ENCODE data around the gene RPL13.

Gene RPL13

DNA sequence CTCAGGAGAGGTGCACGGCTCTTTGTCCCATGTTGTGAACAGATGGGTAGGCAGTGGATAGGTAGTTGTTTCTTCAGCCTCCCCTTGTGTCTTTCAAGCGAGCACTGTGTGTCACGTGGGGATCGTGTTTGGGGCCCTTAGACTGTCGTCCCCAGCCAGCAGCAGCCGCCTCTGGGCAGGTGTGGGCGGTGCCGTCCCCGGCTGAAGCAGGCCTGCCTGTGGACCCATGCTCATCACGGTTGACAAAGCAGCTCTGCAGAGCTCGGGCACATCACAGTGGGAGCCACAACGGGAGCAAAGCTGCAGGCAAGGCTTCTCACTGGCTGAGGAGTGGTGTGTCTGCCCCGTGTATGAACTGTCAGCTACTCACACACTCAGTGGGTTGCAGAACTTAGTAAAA lies 4.7 kb upstream of the RPL13 start:
- TF ChIP-seq POLR2AphosphoS5 (IDR thresholded peaks at IDR 0.05; ENCODE audit: low read depth, low read length), result no peak
- TF ChIP-seq, protein P1, sequence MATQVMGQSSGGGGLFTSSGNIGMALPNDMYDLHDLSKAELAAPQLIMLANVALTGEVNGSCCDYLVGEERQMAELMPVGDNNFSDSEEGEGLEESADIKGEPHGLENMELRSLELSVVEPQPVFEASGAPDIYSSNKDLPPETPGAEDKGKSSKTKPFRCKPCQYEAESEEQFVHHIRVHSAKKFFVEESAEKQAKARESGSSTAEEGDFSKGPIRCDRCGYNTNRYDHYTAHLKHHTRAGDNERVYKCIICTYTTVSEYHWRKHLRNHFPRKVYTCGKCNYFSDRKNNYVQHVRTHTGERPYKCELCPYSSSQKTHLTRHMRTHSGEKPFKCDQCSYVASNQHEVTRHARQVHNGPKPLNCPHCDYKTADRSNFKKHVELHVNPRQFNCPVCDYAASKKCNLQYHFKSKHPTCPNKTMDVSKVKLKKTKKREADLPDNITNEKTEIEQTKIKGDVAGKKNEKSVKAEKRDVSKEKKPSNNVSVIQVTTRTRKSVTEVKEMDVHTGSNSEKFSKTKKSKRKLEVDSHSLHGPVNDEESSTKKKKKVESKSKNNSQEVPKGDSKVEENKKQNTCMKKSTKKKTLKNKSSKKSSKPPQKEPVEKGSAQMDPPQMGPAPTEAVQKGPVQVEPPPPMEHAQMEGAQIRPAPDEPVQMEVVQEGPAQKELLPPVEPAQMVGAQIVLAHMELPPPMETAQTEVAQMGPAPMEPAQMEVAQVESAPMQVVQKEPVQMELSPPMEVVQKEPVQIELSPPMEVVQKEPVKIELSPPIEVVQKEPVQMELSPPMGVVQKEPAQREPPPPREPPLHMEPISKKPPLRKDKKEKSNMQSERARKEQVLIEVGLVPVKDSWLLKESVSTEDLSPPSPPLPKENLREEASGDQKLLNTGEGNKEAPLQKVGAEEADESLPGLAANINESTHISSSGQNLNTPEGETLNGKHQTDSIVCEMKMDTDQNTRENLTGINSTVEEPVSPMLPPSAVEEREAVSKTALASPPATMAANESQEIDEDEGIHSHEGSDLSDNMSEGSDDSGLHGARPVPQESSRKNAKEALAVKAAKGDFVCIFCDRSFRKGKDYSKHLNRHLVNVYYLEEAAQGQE (IDR thresholded peaks at IDR 0.05; ENCODE audit: insufficient read depth in 1 of 2, low read depth in 2 of 2, low read length in 2 of 2), result no peak
- no peak for TF ChIP-seq TAF1 (IDR thresholded peaks at IDR 0.05; ENCODE audit: borderline replicate concordance, insufficient read depth, low read length)
- TF ChIP-seq FOXP2 (optimal IDR thresholded peaks at IDR 0.05; ENCODE audit: borderline replicate concordance, extremely low read depth, extremely low read length, insufficient read depth), result no peak
- TF ChIP-seq SIN3A (IDR thresholded peaks at IDR 0.05; ENCODE audit: borderline replicate concordance, insufficient read depth, low read length), result no peak

DNA sequence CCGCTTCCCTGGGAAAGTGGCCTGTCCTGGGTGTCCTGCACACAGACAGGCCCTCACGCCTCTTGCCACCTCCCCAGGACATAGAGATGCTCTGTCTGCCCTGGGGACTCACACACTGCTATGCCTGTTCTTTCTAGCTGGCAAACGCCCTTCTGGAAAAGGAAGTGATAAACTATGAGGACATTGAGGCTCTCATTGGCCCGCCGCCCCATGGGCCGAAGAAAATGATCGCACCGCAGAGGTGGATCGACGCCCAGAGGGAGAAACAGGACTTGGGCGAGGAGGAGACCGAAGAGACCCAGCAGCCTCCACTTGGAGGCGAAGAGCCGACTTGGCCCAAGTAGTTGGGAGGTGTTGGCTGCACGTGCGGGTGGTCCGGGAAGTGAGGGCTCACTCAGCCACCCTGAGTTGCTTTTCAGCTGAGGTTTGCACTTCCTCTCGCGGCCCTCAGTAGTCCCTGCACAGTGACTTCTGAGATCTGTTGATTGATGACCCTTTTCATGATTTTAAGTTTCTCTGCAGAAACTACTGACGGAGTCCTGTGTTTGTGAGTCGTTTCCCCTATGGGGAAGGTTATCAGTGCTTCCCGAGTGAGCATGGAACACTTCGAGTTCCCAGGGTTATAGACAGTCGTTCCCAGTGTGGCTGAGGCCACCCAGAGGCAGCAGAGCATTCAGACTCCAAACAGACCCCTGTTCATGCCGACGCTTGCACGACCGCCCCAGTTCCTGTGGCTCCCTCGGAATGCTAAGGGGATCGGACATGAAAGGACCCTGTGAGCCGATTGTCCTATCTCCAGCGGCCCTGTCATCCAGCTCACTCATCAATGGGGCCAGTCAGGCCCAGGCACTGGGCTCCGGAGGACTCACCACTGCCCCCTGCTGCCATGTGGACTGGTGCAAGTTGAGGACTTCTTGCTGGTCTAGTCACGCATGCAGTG lies 3.5 kb upstream of the RPL13 start:
- TF ChIP-seq TAF1 (IDR thresholded peaks at IDR 0.05; ENCODE audit: borderline replicate concordance, insufficient read depth, low read length) (no peak), POLR2AphosphoS5 (IDR thresholded peaks at IDR 0.05; ENCODE audit: low read depth, low read length) (no peak), FOXP2 (optimal IDR thresholded peaks at IDR 0.05; ENCODE audit: borderline replicate concordance, extremely low read depth, extremely low read length, insufficient read depth) (no peak), SIN3A (IDR thresholded peaks at IDR 0.05; ENCODE audit: borderline replicate concordance, insufficient read depth, low read length) (no peak)
- TF ChIP-seq, protein P1 (IDR thresholded peaks at IDR 0.05; ENCODE audit: insufficient read depth in 1 of 2, low read depth in 2 of 2, low read length in 2 of 2), result no peak

DNA sequence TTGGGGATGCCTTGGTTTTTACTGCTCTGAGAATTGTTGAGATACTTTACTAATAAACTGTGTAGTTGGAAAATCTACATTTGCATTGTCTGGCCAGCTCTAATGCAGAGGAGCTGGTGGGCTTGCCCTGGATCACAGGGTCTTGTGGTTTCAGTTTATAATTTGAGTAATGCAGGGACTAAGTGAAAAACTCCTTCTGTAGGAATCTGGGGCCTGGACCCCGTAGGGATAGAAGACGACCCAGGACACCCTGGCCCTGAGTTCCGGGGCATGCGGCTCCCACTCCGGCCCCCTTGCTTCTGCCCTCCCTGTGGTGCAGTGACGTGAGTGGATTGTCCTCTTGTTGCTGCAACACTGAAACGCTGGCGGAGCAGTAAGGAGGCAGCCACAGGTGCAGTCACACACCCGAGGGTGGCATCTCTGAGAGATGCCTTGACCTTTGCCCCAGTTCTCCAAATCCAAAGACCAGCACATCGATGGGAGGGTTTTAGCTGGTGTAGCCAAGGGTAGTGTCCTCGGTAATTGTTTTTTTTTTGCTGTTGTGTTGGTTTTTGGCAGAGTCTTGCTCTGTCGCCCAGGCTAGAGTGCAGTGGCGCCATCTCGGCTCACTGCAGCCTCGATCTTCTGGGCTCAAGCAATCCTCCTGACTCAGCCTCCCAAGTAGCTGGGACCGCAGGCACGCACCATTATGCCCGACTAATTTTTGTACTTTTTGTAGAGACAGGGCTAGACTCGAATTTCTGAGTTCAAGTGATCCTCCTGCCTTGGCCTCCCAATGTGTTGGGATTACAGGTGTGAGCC lies 2.6 kb upstream of the RPL13 start:
- TF ChIP-seq TAF1 (IDR thresholded peaks at IDR 0.05; ENCODE audit: borderline replicate concordance, insufficient read depth, low read length) (no peak), POLR2AphosphoS5 (IDR thresholded peaks at IDR 0.05; ENCODE audit: low read depth, low read length) (no peak), SIN3A (IDR thresholded peaks at IDR 0.05; ENCODE audit: borderline replicate concordance, insufficient read depth, low read length) (no peak)
- TF ChIP-seq, protein P1 (IDR thresholded peaks at IDR 0.05; ENCODE audit: insufficient read depth in 1 of 2, low read depth in 2 of 2, low read length in 2 of 2), result no peak

DNA sequence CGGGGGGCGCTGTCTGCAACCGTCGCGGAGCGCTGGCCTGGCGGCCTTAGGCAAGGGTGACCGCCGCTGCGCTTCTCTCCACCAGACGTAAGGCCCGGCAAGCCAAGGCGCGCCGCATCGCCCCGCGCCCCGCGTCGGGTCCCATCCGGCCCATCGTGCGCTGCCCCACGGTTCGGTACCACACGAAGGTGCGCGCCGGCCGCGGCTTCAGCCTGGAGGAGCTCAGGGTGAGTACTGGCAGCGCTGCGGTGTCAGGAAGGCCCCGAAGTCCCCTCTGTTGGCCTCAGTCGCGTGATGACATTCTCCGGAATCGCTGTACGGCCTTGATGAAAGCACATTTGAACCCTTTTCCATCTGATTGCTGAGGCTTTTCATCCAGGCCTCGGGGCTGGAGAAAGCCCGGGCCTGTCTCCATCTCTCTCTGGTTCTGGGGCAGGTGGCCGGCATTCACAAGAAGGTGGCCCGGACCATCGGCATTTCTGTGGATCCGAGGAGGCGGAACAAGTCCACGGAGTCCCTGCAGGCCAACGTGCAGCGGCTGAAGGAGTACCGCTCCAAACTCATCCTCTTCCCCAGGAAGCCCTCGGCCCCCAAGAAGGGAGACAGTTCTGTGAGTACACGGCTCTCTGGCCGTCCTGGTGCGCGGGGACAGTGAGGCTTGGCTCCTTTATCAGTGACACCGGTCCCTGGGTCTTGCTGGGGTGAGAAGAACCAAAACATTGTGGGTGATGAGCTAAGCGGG lies 831 bp downstream of the RPL13 start:
- TF ChIP-seq, protein P1 (IDR thresholded peaks at IDR 0.05; ENCODE audit: insufficient read depth in 1 of 2, low read depth in 2 of 2, low read length in 2 of 2), result no peak
- TF ChIP-seq TAF1 (IDR thresholded peaks at IDR 0.05; ENCODE audit: borderline replicate concordance, insufficient read depth, low read length), result no peak
- TF ChIP-seq FOXP2 (optimal IDR thresholded peaks at IDR 0.05; ENCODE audit: borderline replicate concordance, extremely low read depth, extremely low read length, insufficient read depth), result no peak
- TF ChIP-seq SIN3A (IDR thresholded peaks at IDR 0.05; ENCODE audit: borderline replicate concordance, insufficient read depth, low read length), result no peak
- TF ChIP-seq POLR2AphosphoS5 (IDR thresholded peaks at IDR 0.05; ENCODE audit: low read depth, low read length), result no peak

Data from PFSK-1 (cell line).